HepG2 (cell line): Measurements from ENCODE around the gene FAM89B. TPM values are rescaled to one million over a fixed set of nuclear protein-coding genes. Genes with fewer than 3 reads are reported as not detected.

Experiments
- ESRRA ChIP-seq: sonication (generic); formaldehyde crosslinking; IDR thresholded peaks from 2 replicates; pipeline ENCODE4 v1.5.1; 2020; ENCODE audit warnings: mild to moderate bottlenecking, low read depth, missing genetic modification reagents
- FOSL2 ChIP-seq: sonication (generic); formaldehyde crosslinking; IDR thresholded peaks from 2 replicates; pipeline ENCODE4 v1.4.0; 2020; ENCODE audit warnings: missing genetic modification reagents
- FOXO1 ChIP-seq: sonication (generic); formaldehyde crosslinking; IDR thresholded peaks from 2 replicates; pipeline ENCODE4 v1.4.0; 2020; ENCODE audit warnings: missing genetic modification reagents
- HNF4A ChIP-seq: sonication (generic); formaldehyde crosslinking; IDR thresholded peaks from 2 replicates; pipeline ENCODE4 v1.4.0; 2020; ENCODE audit warnings: missing genetic modification reagents
- MAFG ChIP-seq: sonication (generic); formaldehyde crosslinking; IDR thresholded peaks from 2 replicates; pipeline ENCODE4 v1.5.1; 2020; ENCODE audit warnings: mild to moderate bottlenecking, missing genetic modification reagents
- NR2F1 ChIP-seq, 2 experiments: fragments of 450-650 bp in 1 of 2; formaldehyde crosslinking in 1 of 2; IDR thresholded peaks; 2 replicates each; pipeline versions ENCODE4 v1.5.0 to v1.6.1; 2016 to 2020; ENCODE audit warnings: mild to moderate bottlenecking in 1 of 2, missing compliant biosample characterization in 1 of 2, missing genetic modification reagents in 1 of 2, moderate library complexity in 1 of 2
- PBX3 ChIP-seq: sonication (generic); formaldehyde crosslinking; IDR thresholded peaks from 2 replicates; pipeline ENCODE4 v1.8.1; 2023; ENCODE audit warnings: missing genetic modification reagents, inconsistent platforms, borderline replicate concordance
- RARA ChIP-seq: IDR thresholded peaks from 2 replicates; pipeline ENCODE4 v1.6.1; 2016; ENCODE audit warnings: missing genetic modification reagents, missing compliant biosample characterization
- RFX5 ChIP-seq: IDR thresholded peaks from 2 replicates; pipeline ENCODE4 v1.6.1; 2011; ENCODE audit warnings: low read depth, low read length, improper control_type of control experiment
- TEAD3 ChIP-seq: optimal IDR thresholded peaks from 2 replicates; pipeline ENCODE3; 2016; ENCODE audit warnings: borderline replicate concordance
- TOE1 ChIP-seq: sonication (generic); formaldehyde crosslinking; IDR thresholded peaks from 2 replicates; pipeline ENCODE4 v1.4.0; 2020; ENCODE audit warnings: mild to moderate bottlenecking, missing genetic modification reagents
- ZBTB7B ChIP-seq: sonication (generic); formaldehyde crosslinking; IDR thresholded peaks from 2 replicates; pipeline ENCODE4 v1.4.0; 2020; ENCODE audit warnings: missing genetic modification reagents
- ZKSCAN5 ChIP-seq: sonication (generic); formaldehyde crosslinking; IDR thresholded peaks from 2 replicates; pipeline ENCODE4 v1.5.1; 2020; ENCODE audit warnings: mild to moderate bottlenecking, missing genetic modification reagents
- ZNF138 ChIP-seq: sonication (generic); formaldehyde crosslinking; IDR thresholded peaks from 2 replicates; pipeline ENCODE4 v1.5.0; 2020; ENCODE audit warnings: mild to moderate bottlenecking, low read depth, missing genetic modification reagents
- ZNF207 ChIP-seq: fragments of 450-650 bp; IDR thresholded peaks from 2 replicates; pipeline ENCODE4 v1.6.1; 2016; ENCODE audit warnings: antibody characterized with exemption, borderline replicate concordance
- ZNF572 ChIP-seq: sonication (generic); formaldehyde crosslinking; IDR thresholded peaks from 2 replicates; pipeline ENCODE4 v1.5.1; 2020; ENCODE audit warnings: mild to moderate bottlenecking, missing genetic modification reagents
- ZNF83 ChIP-seq: sonication (generic); formaldehyde crosslinking; IDR thresholded peaks from 2 replicates; pipeline ENCODE4 v1.4.0; 2020; ENCODE audit warnings: missing genetic modification reagents, mild to moderate bottlenecking, borderline replicate concordance
- polyA plus RNA-seq, 8 experiments: library from polyadenylated mRNA; depleted of rRNA in 3 of 8; stranded (reverse) in 7 of 8; unstranded in 1 of 8; fragments of >200 nt; fragmentation: Illumina TruSeq in 4 of 8; extraction: Trizol in 4 of 8; gene quantifications; 2 replicates each; pipeline versions ENCODE4 v1.2.1 to v1.2.3, GENCODE V29; 2011 to 2016; ENCODE audit warnings: low read depth in 4 of 8, missing spikeins in 1 of 8, mixed read lengths in 1 of 8; ENCODE audit not compliant: insufficient read depth in 1 of 8
- total RNA-seq, 5 experiments: library from RNA; depleted of rRNA; stranded (reverse); fragments of >200 nt; fragmentation: Illumina TruSeq; extraction: Trizol; gene quantifications; 2 replicates each; pipeline ENCODE4 v1.2.3, GENCODE V29; 2016; ENCODE audit warnings: low read depth in 1 of 5
- TF ChIP-seq, protein P1 (sequence below): sonication (generic); formaldehyde crosslinking; IDR thresholded peaks from 2 replicates; pipeline ENCODE4 v1.4.0; 2020; ENCODE audit warnings: missing genetic modification reagents, borderline replicate concordance
- TF ChIP-seq, protein P2 (sequence below): sonication (generic); formaldehyde crosslinking; IDR thresholded peaks from 2 replicates; pipeline ENCODE4 v1.4.0; 2020; ENCODE audit warnings: missing genetic modification reagents, mild to moderate bottlenecking, borderline replicate concordance

FAM89B gene
- total and polyA plus RNA-seq, 2 of the 13 experiments (the other 11 are each of a cell fraction or from before 2014, with no cell fraction given), result 5.7 to 8.0 TPM

DNA sequence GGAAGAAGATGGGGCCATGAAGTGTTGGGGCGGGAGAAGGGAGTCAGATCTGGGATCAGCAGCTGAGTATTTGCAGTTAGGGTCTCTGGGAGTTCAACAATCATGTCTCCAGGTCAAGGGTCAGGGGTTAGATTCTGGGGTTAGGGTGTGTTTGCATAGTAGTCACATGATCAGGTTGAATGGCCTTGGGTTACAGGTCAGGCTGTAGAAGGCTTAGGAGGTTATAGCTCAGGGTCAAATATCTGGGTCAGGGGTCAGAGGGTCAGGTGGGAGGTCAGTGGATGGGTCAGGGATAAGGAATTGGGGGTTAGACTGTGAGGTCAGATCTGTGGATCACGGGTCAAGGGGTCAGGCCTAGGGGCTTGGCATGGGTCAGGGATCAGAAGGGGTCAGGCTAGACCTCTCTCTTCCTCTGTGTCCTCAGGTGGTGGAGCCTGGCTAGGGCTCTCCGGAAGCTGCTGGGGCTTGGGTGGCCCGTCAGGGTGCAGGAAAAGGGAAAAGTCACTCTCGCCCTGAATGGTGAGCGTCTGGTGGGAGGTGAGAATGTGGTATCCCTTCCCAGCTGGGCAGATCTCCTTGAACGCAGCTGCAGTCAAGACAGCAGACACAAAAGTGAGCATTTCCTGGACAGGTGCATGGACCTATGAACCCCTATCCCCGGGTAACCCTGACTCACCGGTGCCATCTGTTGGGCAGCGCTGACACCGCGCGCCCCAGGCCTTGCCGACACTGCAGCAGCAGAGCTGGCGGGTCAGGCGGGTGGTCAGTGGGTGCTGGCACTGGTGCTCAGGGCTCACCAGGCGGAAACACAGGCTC lies 20.6 kb upstream of the FAM89B start (continued):
- TF ChIP-seq MAFG (no peak), TEAD3 (peak; percentile 55), ZNF207 (no peak), PBX3 (CRISPR knock-in tag) (no peak), RARA (peak; percentile 92), ZBTB7B (CRISPR knock-in tag) (0 out of 2 replicates have a peak, but pooled peaks have one; percentile 11), ZNF572 (CRISPR knock-in tag) (no peak), ZNF83 (CRISPR knock-in tag) (no peak), FOXO1 (0 out of 2 replicates have a peak, but pooled peaks have one; percentile 15), ZNF138 (CRISPR knock-in tag) (no peak), RFX5 (no peak), ESRRA (CRISPR knock-in tag) (peak; percentile 81; the same call in 1 of the 2 replicates), ZKSCAN5 (peak; percentile 69; the same call in 1 of the 2 replicates), FOSL2 (CRISPR knock-in tag) (peak; percentile 59), NR2F1 (CRISPR knock-in tag; IDR thresholded peaks at IDR 0.05) (peak; percentile 95 to 98), TOE1 (0 out of 2 replicates have a peak, but pooled peaks have one; percentile 23), HNF4A (CRISPR knock-in tag) (peak; percentile 84)
- TF ChIP-seq, protein P1, sequence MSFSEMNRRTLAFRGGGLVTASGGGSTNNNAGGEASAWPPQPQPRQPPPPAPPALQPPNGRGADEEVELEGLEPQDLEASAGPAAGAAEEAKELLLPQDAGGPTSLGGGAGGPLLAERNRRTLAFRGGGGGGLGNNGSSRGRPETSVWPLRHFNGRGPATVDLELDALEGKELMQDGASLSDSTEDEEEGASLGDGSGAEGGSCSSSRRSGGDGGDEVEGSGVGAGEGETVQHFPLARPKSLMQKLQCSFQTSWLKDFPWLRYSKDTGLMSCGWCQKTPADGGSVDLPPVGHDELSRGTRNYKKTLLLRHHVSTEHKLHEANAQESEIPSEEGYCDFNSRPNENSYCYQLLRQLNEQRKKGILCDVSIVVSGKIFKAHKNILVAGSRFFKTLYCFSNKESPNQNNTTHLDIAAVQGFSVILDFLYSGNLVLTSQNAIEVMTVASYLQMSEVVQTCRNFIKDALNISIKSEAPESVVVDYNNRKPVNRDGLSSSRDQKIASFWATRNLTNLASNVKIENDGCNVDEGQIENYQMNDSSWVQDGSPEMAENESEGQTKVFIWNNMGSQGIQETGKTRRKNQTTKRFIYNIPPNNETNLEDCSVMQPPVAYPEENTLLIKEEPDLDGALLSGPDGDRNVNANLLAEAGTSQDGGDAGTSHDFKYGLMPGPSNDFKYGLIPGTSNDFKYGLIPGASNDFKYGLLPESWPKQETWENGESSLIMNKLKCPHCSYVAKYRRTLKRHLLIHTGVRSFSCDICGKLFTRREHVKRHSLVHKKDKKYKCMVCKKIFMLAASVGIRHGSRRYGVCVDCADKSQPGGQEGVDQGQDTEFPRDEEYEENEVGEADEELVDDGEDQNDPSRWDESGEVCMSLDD, result peak; percentile 53; the same call in 1 of the 2 replicates
- TF ChIP-seq, protein P2, sequence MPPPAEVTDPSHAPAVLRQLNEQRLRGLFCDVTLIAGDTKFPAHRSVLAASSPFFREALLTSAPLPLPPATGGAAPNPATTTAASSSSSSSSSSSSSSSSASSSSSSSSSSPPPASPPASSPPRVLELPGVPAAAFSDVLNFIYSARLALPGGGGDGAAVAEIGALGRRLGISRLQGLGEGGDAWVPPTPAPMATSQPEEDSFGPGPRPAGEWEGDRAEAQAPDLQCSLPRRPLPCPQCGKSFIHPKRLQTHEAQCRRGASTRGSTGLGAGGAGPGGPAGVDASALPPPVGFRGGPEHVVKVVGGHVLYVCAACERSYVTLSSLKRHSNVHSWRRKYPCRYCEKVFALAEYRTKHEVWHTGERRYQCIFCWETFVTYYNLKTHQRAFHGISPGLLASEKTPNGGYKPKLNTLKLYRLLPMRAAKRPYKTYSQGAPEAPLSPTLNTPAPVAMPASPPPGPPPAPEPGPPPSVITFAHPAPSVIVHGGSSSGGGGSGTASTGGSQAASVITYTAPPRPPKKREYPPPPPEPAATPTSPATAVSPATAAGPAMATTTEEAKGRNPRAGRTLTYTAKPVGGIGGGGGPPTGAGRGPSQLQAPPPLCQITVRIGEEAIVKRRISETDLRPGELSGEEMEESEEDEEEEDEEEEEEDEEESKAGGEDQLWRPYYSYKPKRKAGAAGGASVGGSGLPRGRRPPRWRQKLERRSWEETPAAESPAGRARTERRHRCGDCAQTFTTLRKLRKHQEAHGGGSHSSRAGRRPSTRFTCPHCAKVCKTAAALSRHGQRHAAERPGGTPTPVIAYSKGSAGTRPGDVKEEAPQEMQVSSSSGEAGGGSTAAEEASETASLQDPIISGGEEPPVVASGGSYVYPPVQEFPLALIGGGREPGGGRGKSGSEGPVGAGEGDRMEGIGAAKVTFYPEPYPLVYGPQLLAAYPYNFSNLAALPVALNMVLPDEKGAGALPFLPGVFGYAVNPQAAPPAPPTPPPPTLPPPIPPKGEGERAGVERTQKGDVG (CRISPR knock-in tag), result 0 out of 2 replicates have a peak, but pooled peaks have one; percentile 67
